H1 (cell line): Measurements from ENCODE around the gene DOCK3. TPM values are rescaled to one million over a fixed set of nuclear protein-coding genes. Genes with fewer than 3 reads are reported as not detected.

Experiments
- CTCF ChIA-PET: fragments of 300-600 bp; sonication (Branson Sonifier 250); formaldehyde crosslinking; loops from one replicate; lab custom pipeline; 2021; ENCODE audit not compliant: partially characterized antibody; lab: Charles Lee
- POLR2A ChIA-PET: fragments of 300-600 bp; sonication (Branson Sonifier 250); formaldehyde crosslinking; loops from one replicate; lab custom pipeline; 2021; ENCODE audit warnings: inconsistent platforms; ENCODE audit not compliant: partially characterized antibody; lab: Charles Lee
- DNase-seq, 2 experiments: peaks; one replicate each; pipeline versions ENCODE4 v3.0.0 to v3.0.0-alpha.2; 2010 to 2022; ENCODE audit warnings: low spot score in 2 of 2, low read depth in 1 of 2, mixed read lengths in 1 of 2
- FAIRE-seq: peaks from 2 replicates; lab custom pipeline; 2011; peaks lifted over from hg19 to GRCh38; lab: Jason Lieb, UNC
- H2AFZ ChIP-seq: 2 replicates; pipeline ENCODE4 v1.8.1; 2012; ENCODE audit warnings: low read length, inconsistent platforms
- H2AK5ac ChIP-seq: 2 replicates; pipeline ENCODE4 v1.6.1; 2013; ENCODE audit warnings: low read depth, low read length
- H2BK120ac ChIP-seq: replicated peaks from 2 replicates; pipeline ENCODE3; 2013; ENCODE audit warnings: low read depth, low read length, inconsistent platforms
- H2BK12ac ChIP-seq: 2 replicates; pipeline ENCODE4 v1.6.1; 2013; ENCODE audit warnings: low read depth, low read length
- H2BK15ac ChIP-seq: 2 replicates; pipeline ENCODE4 v1.6.1; 2013; ENCODE audit warnings: low read length
- H2BK20ac ChIP-seq: 2 replicates; pipeline ENCODE4 v1.6.1; 2013; ENCODE audit warnings: low read length
- H2BK5ac ChIP-seq: 2 replicates; pipeline ENCODE4 v1.6.1; 2013; ENCODE audit warnings: low read depth, low read length
- H3K14ac ChIP-seq: 2 replicates; pipeline ENCODE4 v1.6.1; 2013; ENCODE audit warnings: inconsistent platforms; ENCODE audit not compliant: insufficient read length
- H3K18ac ChIP-seq: 2 replicates; pipeline ENCODE4 v1.6.1; 2013; ENCODE audit warnings: low read length; ENCODE audit errors: extremely low read depth
- H3K23ac ChIP-seq: 2 replicates; pipeline ENCODE4 v1.6.1; 2013; ENCODE audit warnings: inconsistent platforms; ENCODE audit not compliant: insufficient read length
- H3K23me2 ChIP-seq: 2 replicates; pipeline ENCODE4 v1.6.1; 2013; ENCODE audit warnings: low read depth, low read length
- H3K27ac ChIP-seq: 2 replicates; pipeline ENCODE4 v1.6.1; 2011; ENCODE audit warnings: low read depth, low read length, inconsistent platforms
- H3K27me3 ChIP-seq, 4 experiments: replicated peaks in 1 of 4; 1 replicate in 1 of 4; 2 replicates in 3 of 4; pipeline versions ENCODE4 v1.6.1 to v1.8.1; 2011 to 2013; ENCODE audit warnings: low read length in 3 of 4, mild to moderate bottlenecking in 3 of 4, inconsistent platforms in 2 of 4, mixed read lengths in 2 of 4, moderate library complexity in 1 of 4; ENCODE audit not compliant: control insufficient read depth in 3 of 4, insufficient read depth in 3 of 4; ENCODE audit errors: extremely low read depth in 1 of 4
- H3K36me3 ChIP-seq, 4 experiments: 2 replicates each; pipeline versions ENCODE4 v1.6.1 to v1.8.1; 2011 to 2013; ENCODE audit warnings: mild to moderate bottlenecking in 4 of 4, low read length in 3 of 4, moderate library complexity in 2 of 4, control low read depth in 1 of 4, inconsistent platforms in 1 of 4; ENCODE audit not compliant: insufficient read depth in 4 of 4, control insufficient read depth in 2 of 4
- H3K4ac ChIP-seq: replicated peaks from 2 replicates; pipeline ENCODE3; 2013; ENCODE audit warnings: low read length, low read depth, mixed read lengths, inconsistent platforms; ENCODE audit not compliant: insufficient read length
- H3K4me1 ChIP-seq, 4 experiments: replicated peaks in 1 of 4; 1 replicate in 1 of 4; 2 replicates in 3 of 4; pipeline versions ENCODE4 v1.6.1 to v1.8.1; 2011 to 2013; ENCODE audit warnings: low read length in 3 of 4, inconsistent platforms in 2 of 4, mixed read lengths in 1 of 4; ENCODE audit not compliant: insufficient read depth in 4 of 4, control insufficient read depth in 3 of 4
- H3K4me2 ChIP-seq, 2 experiments: 2 replicates each; pipeline versions ENCODE4 v1.6.1 to v1.8.1; 2011 to 2013; ENCODE audit warnings: low read depth in 2 of 2, low read length in 2 of 2, control low read depth in 1 of 2, inconsistent platforms in 1 of 2, mild to moderate bottlenecking in 1 of 2; ENCODE audit not compliant: insufficient read depth in 1 of 2
- H3K4me3 ChIP-seq, 4 experiments: fragments of 200-600, 300-600 bp in 1 of 4; sonication (generic), shearing (Covaris generic), sonication (Bioruptor Twin) in 1 of 4; 2 replicates each; pipeline versions ENCODE4 v1.5.1 to v1.8.1; 2011 to 2016; ENCODE audit warnings: low read length in 4 of 4, low read depth in 3 of 4, control low read depth in 2 of 4, inconsistent platforms in 2 of 4, mild to moderate bottlenecking in 2 of 4, mixed read lengths in 1 of 4, moderate library complexity in 1 of 4; ENCODE audit not compliant: insufficient read depth in 2 of 4; ENCODE audit errors: extremely low read depth in 1 of 4
- H3K56ac ChIP-seq: replicated peaks from 2 replicates; pipeline ENCODE3; 2013; ENCODE audit warnings: low read depth, mild to moderate bottlenecking, mixed read lengths, low read length, inconsistent platforms; ENCODE audit not compliant: insufficient read length
- H3K79me1 ChIP-seq: 2 replicates; pipeline ENCODE4 v1.6.1; 2013; ENCODE audit warnings: low read depth, low read length, control low read depth
- H3K79me2 ChIP-seq, 2 experiments: 2 replicates each; pipeline versions ENCODE4 v1.6.1 to v1.8.1; 2012 to 2013; ENCODE audit warnings: low read length in 2 of 2, mild to moderate bottlenecking in 2 of 2, inconsistent platforms in 1 of 2; ENCODE audit not compliant: insufficient read depth in 2 of 2, control insufficient read depth in 1 of 2
- H3K9ac ChIP-seq, 4 experiments: replicated peaks in 1 of 4; 1 replicate in 1 of 4; 2 replicates in 3 of 4; pipeline versions ENCODE4 v1.6.1 to v1.8.1; 2011 to 2013; ENCODE audit warnings: low read depth in 3 of 4, low read length in 3 of 4, control low read depth in 2 of 4, mild to moderate bottlenecking in 2 of 4, moderate library complexity in 2 of 4, inconsistent platforms in 1 of 4; ENCODE audit errors: extremely low read depth in 1 of 4
- H3K9me3 ChIP-seq, 2 experiments: 2 replicates each; pipeline versions ENCODE4 v1.6.1 to v1.8.1; 2012 to 2013; ENCODE audit warnings: mild to moderate bottlenecking in 2 of 2, moderate library complexity in 2 of 2, control low read depth in 1 of 2, inconsistent platforms in 1 of 2, low read depth in 1 of 2, low read length in 1 of 2, mixed read lengths in 1 of 2; ENCODE audit not compliant: insufficient read depth in 2 of 2
- H4K20me1 ChIP-seq, 2 experiments: replicated peaks in 1 of 2; 2 replicates each; pipeline versions ENCODE3 to v1.8.1; 2011 to 2013; ENCODE audit warnings: inconsistent platforms in 2 of 2, low read length in 2 of 2, mild to moderate bottlenecking in 1 of 2; ENCODE audit not compliant: insufficient read depth in 2 of 2, control insufficient read depth in 1 of 2
- H4K5ac ChIP-seq: 2 replicates; pipeline ENCODE4 v1.6.1; 2013; ENCODE audit warnings: low read length, low read depth, mixed read lengths, inconsistent platforms; ENCODE audit not compliant: insufficient read length
- H4K8ac ChIP-seq: 2 replicates; pipeline ENCODE4 v1.8.0; 2013; ENCODE audit warnings: mild to moderate bottlenecking, moderate library complexity, low read length, inconsistent platforms; ENCODE audit not compliant: insufficient read depth; ENCODE audit errors: extremely low read depth
- H4K91ac ChIP-seq: replicated peaks from 2 replicates; pipeline ENCODE3; 2013; ENCODE audit warnings: low read length, mixed read lengths, inconsistent platforms; ENCODE audit not compliant: insufficient read length
- CBX8 ChIP-seq: fragments of 300-800, 300-1000 bp; sonication (generic); IDR thresholded peaks from 2 replicates; pipeline ENCODE4 v1.7.1; 2016; ENCODE audit warnings: low read depth, low read length, borderline replicate concordance
- FOSL1 ChIP-seq: IDR thresholded peaks from 2 replicates; pipeline ENCODE4 v1.6.1; 2011; ENCODE audit warnings: mild to moderate bottlenecking, low read depth, low read length, moderate library complexity; ENCODE audit not compliant: insufficient read depth
- GABPA ChIP-seq: IDR thresholded peaks from 2 replicates; pipeline ENCODE4 v1.6.1; 2011; ENCODE audit warnings: mild to moderate bottlenecking, low read length, moderate library complexity, borderline replicate concordance; ENCODE audit not compliant: insufficient read depth
- JUN ChIP-seq: IDR thresholded peaks from 2 replicates; pipeline ENCODE4 v1.6.1; 2011; ENCODE audit warnings: low read depth, mild to moderate bottlenecking, improper control_type of control experiment, low read length
- JUND ChIP-seq: IDR thresholded peaks from 2 replicates; pipeline ENCODE4 v1.6.1; 2011; ENCODE audit warnings: mild to moderate bottlenecking, improper control_type of control experiment, low read length
- KDM4A ChIP-seq: IDR thresholded peaks from one replicate; pipeline ENCODE4 v1.7.1; 2012; ENCODE audit warnings: low read depth, mild to moderate bottlenecking, moderate library complexity, low read length, inconsistent platforms; ENCODE audit not compliant: severe bottlenecking
- NANOG ChIP-seq: IDR thresholded peaks from 2 replicates; pipeline ENCODE4 v1.6.1; 2011; ENCODE audit warnings: low read length, low read depth, mild to moderate bottlenecking, inconsistent platforms; ENCODE audit not compliant: insufficient read depth, poor library complexity, severe bottlenecking
- NRF1 ChIP-seq: IDR thresholded peaks from 2 replicates; pipeline ENCODE4 v1.6.1; 2011; ENCODE audit warnings: mild to moderate bottlenecking, low read depth, low read length, improper control_type of control experiment
- PHF8 ChIP-seq: fragments of 200-600 bp; sonication (generic); conservative IDR thresholded peaks from 2 replicates; pipeline ENCODE4 v1.7.1; 2012; ENCODE audit warnings: low read depth, mild to moderate bottlenecking, inconsistent platforms, low read length, moderate library complexity
- SAP30 ChIP-seq: fragments of 300-600 bp; sonication (generic); IDR thresholded peaks from 2 replicates; pipeline ENCODE4 v1.7.1; 2012; ENCODE audit warnings: low read length, moderate library complexity, mild to moderate bottlenecking, inconsistent platforms; ENCODE audit not compliant: insufficient read depth, insufficient replicate concordance
- SIX5 ChIP-seq: IDR thresholded peaks from 2 replicates; pipeline ENCODE4 v1.6.1; 2011; ENCODE audit warnings: mild to moderate bottlenecking, low read depth, low read length
- SP1 ChIP-seq: IDR thresholded peaks from 2 replicates; pipeline ENCODE4 v1.6.1; 2011; ENCODE audit warnings: low read depth, low read length
- SRF ChIP-seq: IDR thresholded peaks from 2 replicates; pipeline ENCODE4 v1.6.1; 2011; ENCODE audit warnings: mild to moderate bottlenecking, low read depth, low read length, moderate library complexity
- WGBS, 2 experiments: shearing (Covaris generic) in 1 of 2; methylation state at CpG; one replicate each; pipeline versions ENCODE4 v1.1.6 to v1.1.7; 2013 to 2015; ENCODE audit warnings: low lambda C conversion rate in 2 of 2, mixed read lengths in 2 of 2, inconsistent platforms in 1 of 2, low coverage in 1 of 2, missing lambda C conversion rate in 1 of 2; ENCODE audit not compliant: insufficient replicate concordance in 2 of 2, insufficient coverage in 1 of 2, insufficient read length in 1 of 2; ENCODE audit errors: extremely low coverage in 1 of 2, missing lambda C conversion rate in 1 of 2; 5-methylcytosine and 5-hydroxymethylcytosine counted together
- polyA plus RNA-seq, 7 experiments: library from polyadenylated mRNA; depleted of rRNA in 3 of 7; stranded (reverse) in 5 of 7; unstranded in 2 of 7; fragments of >200 nt in 5 of 7; fragments of 200-250 nt in 2 of 7; gene quantifications; 1 replicate in 5 of 7; 2 replicates in 1 of 7; 4 replicates in 1 of 7; pipeline versions ENCODE4 v1.2.1 to v1.2.3, GENCODE V29; 2011 to 2013; ENCODE audit warnings: missing spikeins in 2 of 7, mixed read lengths in 2 of 7
- total RNA-seq: library from RNA; stranded (reverse); fragmentation: NEBNext Ultra II Directional; extraction: Animal tissue kit (Norgen Biotek cat#: 25700); gene quantifications from 2 replicates; pipeline ENCODE4 v1.2.1, GENCODE V29; 2021
- TF ChIP-seq, protein P1 (sequence below): IDR thresholded peaks from 2 replicates; pipeline ENCODE4 v1.6.1; 2011; ENCODE audit warnings: low read depth, mild to moderate bottlenecking, low read length; ENCODE audit not compliant: insufficient read depth

DOCK3 gene
- total and polyA plus RNA-seq, 2 of the 8 experiments (the other 6 are each of a cell fraction or from before 2014, with no cell fraction given), result 2.7 to 5.0 TPM

DNA sequence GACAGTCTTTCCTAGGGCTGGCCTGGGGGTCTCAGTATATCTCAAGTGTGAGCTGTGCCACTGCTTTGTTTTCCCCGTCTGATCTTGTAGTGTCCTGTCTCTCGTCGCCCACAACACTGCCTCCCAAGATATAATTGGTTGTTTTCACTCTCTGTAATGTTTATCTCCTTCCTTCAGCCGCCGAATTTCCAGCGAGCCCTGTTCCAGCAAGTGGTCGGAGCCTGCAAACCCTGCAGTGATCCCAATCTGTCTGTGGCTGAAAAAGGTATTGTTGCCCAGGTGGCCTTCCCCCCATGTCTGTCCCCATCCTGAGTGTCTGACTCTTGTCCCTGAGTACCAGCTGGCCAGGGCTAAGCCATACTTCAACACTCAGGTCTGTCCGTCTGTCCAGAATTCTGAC lies 700.8 kb downstream of the DOCK3 start:
- Histone ChIP-seq H4K5ac (no peak overlapping the region), H3K9me3 (no peaks in the 10 kb centered on the region), H3K4me1 (no peaks in the 10 kb centered on the region), H3K14ac (no peak overlapping the region), H3K23me2 (no peaks in the 10 kb centered on the region), H2AK5ac (no peak overlapping the region), H2BK15ac (no peak overlapping the region), H3K79me1 (no peaks in the 10 kb centered on the region), H3K4me2 (no peak overlapping the region), H3K56ac (no peak overlapping the region), H3K27ac (no peak overlapping the region), H3K18ac (no peak overlapping the region), H4K8ac (peak overlapping the region; percentile 29; the same call in 1 of the 2 replicates), H3K4me3 (no peak overlapping the region), H3K4ac (no peak overlapping the region), H3K9ac (no peak overlapping the region), H3K27me3 (no peaks in the 10 kb centered on the region), H3K36me3 (peaks cover 0 to 6% (median 1%) of the 10 kb centered on the region in 4 experiments; a peak in 3 of 8 replicates), H2BK20ac (no peak overlapping the region), H3K79me2 (no peaks in the 10 kb centered on the region), H2AFZ (no peak overlapping the region), H2BK12ac (no peak overlapping the region), H2BK120ac (no peak overlapping the region), H4K91ac (no peak overlapping the region), H2BK5ac (no peak overlapping the region), H3K23ac (no peak overlapping the region), H4K20me1 (peaks cover 0 to 2% of the 10 kb centered on the region in 2 experiments)
- POLR2A ChIA-PET, result no interaction called here
- DNase-seq, result no peak
- FAIRE-seq, result no peak
- CTCF ChIA-PET, result interaction anchor here (0.7 to 2.1 kb wide), 3 partner anchors 13 to 735 kb away, joined by 3 to 10 read pairs (median 4); no protein-coding TSS in a partner anchor
- WGBS, 2 experiments, result 83% methylated on average over 8 of the region's 8 CpGs; no CpG with 5 or more reads in 1 of the 2 experiments
- TF ChIP-seq CBX8, result no peak
- no peak for TF ChIP-seq GABPA
- no peak for TF ChIP-seq JUN
- no peak for TF ChIP-seq KDM4A
- TF ChIP-seq FOSL1, result no peak
- TF ChIP-seq PHF8, result no peak
- no peak for TF ChIP-seq SRF
- TF ChIP-seq, protein P1, sequence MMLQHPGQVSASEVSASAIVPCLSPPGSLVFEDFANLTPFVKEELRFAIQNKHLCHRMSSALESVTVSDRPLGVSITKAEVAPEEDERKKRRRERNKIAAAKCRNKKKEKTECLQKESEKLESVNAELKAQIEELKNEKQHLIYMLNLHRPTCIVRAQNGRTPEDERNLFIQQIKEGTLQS, result no peak
- no peak for TF ChIP-seq SAP30
- TF ChIP-seq JUND, result no peak
- TF ChIP-seq NRF1, result no peak
- TF ChIP-seq NANOG, result no peak
- TF ChIP-seq SIX5, result no peak
- no peak for TF ChIP-seq SP1
